Measurements from ENCODE around the gene CMPK1. TPM values are rescaled to one million over a fixed set of nuclear protein-coding genes. Genes with fewer than 3 reads are reported as not detected.

CMPK1 gene
- total and polyA plus RNA-seq, 2 donors (not counting 1 experiment from before 2014, with no cell fraction given) = 65.1 to 87.4 TPM

- no peak overlapping the region for H2AFZ ChIP-seq (ENCODE audit: low read length)
- no peaks in the 10 kb centered on the region for H3K4me1 ChIP-seq (ENCODE audit: control insufficient read depth, extremely low read depth, insufficient read depth, low read length)
- H3K79me2 ChIP-seq (ENCODE audit: control insufficient read depth, insufficient read depth, low read length) = no peaks in the 10 kb centered on the region
- no peak overlapping the region for H3K9ac ChIP-seq (ENCODE audit: insufficient read depth, low read length)
- no peak overlapping the region for H3K4me2 ChIP-seq (ENCODE audit: extremely low read depth, insufficient read depth, low read length)
- no peaks in the 10 kb centered on the region for H3K9me3 ChIP-seq (ENCODE audit: control insufficient read depth, insufficient read depth, low read depth, low read length)
- H3K4me3 ChIP-seq (replicated peaks in 1 of 4; ENCODE audit: control extremely low read depth in 1 of 4, insufficient read depth in 1 of 4, low read depth in 3 of 4, low read length in 4 of 4) = no peak overlapping the region
- TF ChIP-seq EZH2 (IDR thresholded peaks at IDR 0.05; ENCODE audit: low read length, missing control alignments) = no peak
- TF ChIP-seq, protein P1, sequence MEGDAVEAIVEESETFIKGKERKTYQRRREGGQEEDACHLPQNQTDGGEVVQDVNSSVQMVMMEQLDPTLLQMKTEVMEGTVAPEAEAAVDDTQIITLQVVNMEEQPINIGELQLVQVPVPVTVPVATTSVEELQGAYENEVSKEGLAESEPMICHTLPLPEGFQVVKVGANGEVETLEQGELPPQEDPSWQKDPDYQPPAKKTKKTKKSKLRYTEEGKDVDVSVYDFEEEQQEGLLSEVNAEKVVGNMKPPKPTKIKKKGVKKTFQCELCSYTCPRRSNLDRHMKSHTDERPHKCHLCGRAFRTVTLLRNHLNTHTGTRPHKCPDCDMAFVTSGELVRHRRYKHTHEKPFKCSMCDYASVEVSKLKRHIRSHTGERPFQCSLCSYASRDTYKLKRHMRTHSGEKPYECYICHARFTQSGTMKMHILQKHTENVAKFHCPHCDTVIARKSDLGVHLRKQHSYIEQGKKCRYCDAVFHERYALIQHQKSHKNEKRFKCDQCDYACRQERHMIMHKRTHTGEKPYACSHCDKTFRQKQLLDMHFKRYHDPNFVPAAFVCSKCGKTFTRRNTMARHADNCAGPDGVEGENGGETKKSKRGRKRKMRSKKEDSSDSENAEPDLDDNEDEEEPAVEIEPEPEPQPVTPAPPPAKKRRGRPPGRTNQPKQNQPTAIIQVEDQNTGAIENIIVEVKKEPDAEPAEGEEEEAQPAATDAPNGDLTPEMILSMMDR (conservative IDR thresholded peaks at IDR 0.05 in 1 of 2, IDR thresholded peaks at IDR 0.05 in 1 of 2; ENCODE audit: low read depth in 1 of 2, low read length in 2 of 2) = no peak
- H4K20me1 ChIP-seq (ENCODE audit: control insufficient read depth, extremely low read depth, insufficient read depth, low read length) = no peaks in the 10 kb centered on the region
- H3K27ac ChIP-seq (ENCODE audit: insufficient read depth, low read length) = no peak overlapping the region
- no peak for DNase-seq (ENCODE audit: low read depth in 2 of 2)
- no peaks in the 10 kb centered on the region for H3K27me3 ChIP-seq (ENCODE audit: control insufficient read depth, insufficient read depth, low read length)
- H3K36me3 ChIP-seq (ENCODE audit: control insufficient read depth, insufficient read depth, low read length) = no peaks in the 10 kb centered on the region
Observed at GRCh38 chr1:47389731-47390130, 56.1 kb downstream of the CMPK1 start.

DNA sequence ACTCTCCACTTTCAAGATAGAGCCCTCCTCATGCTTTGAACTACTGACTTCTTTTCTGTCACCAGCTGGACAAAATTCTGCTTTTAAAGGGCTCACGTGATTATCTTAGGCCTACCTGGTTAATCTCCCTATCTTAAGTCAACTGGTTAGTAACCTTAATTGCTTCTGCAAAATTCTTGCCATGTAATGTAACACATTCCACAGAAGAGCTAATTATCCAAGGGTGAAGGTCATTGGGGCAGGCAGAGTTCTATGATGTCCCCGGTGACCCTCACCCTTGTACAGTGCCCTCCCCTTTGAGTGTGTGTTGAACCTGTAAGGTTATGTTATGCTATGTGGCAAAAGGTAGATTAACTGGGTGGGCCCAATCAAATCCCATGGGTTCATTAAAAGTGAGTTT, 57.3 kb downstream of the CMPK1 start:
- Histone ChIP-seq H3K9me3 (ENCODE audit: control insufficient read depth, insufficient read depth, low read depth, low read length) (no peaks in the 10 kb centered on the region), H3K4me2 (ENCODE audit: extremely low read depth, insufficient read depth, low read length) (no peak overlapping the region), H2AFZ (ENCODE audit: low read length) (no peak overlapping the region), H3K27ac (ENCODE audit: insufficient read depth, low read length) (no peak overlapping the region), H3K27me3 (ENCODE audit: control insufficient read depth, insufficient read depth, low read length) (no peaks in the 10 kb centered on the region), H4K20me1 (ENCODE audit: control insufficient read depth, extremely low read depth, insufficient read depth, low read length) (no peaks in the 10 kb centered on the region), H3K4me3 (replicated peaks in 1 of 4; ENCODE audit: control extremely low read depth in 1 of 4, insufficient read depth in 1 of 4, low read depth in 3 of 4, low read length in 4 of 4) (no peak overlapping the region), H3K36me3 (ENCODE audit: control insufficient read depth, insufficient read depth, low read length) (no peaks in the 10 kb centered on the region), H3K4me1 (ENCODE audit: control insufficient read depth, extremely low read depth, insufficient read depth, low read length) (no peaks in the 10 kb centered on the region), H3K79me2 (ENCODE audit: control insufficient read depth, insufficient read depth, low read length) (no peaks in the 10 kb centered on the region), H3K9ac (ENCODE audit: insufficient read depth, low read length) (no peak overlapping the region)
- DNase-seq (ENCODE audit: low read depth in 2 of 2) = no peak
- no peak for TF ChIP-seq EZH2 (IDR thresholded peaks at IDR 0.05; ENCODE audit: low read length, missing control alignments)

- no peak overlapping the region for H3K4me2 ChIP-seq (ENCODE audit: extremely low read depth, insufficient read depth, low read length)
- peak in 1 of 2 donors; percentile 16 for DNase-seq (ENCODE audit: low read depth in 2 of 2)
- no peaks in the 10 kb centered on the region for H3K9me3 ChIP-seq (ENCODE audit: control insufficient read depth, insufficient read depth, low read depth, low read length)
- no peaks in the 10 kb centered on the region for H3K4me1 ChIP-seq (ENCODE audit: control insufficient read depth, extremely low read depth, insufficient read depth, low read length)
- no peak overlapping the region for H3K27ac ChIP-seq (ENCODE audit: insufficient read depth, low read length)
- H3K4me3 ChIP-seq (replicated peaks in 1 of 4; ENCODE audit: control extremely low read depth in 1 of 4, insufficient read depth in 1 of 4, low read depth in 3 of 4, low read length in 4 of 4) = no peak overlapping the region
- H3K9ac ChIP-seq (ENCODE audit: insufficient read depth, low read length) = no peak overlapping the region
- TF ChIP-seq, protein P1 (conservative IDR thresholded peaks at IDR 0.05 in 1 of 2, IDR thresholded peaks at IDR 0.05 in 1 of 2; ENCODE audit: low read depth in 1 of 2, low read length in 2 of 2) = no peak
- no peak for TF ChIP-seq EZH2 (IDR thresholded peaks at IDR 0.05; ENCODE audit: low read length, missing control alignments)
- H3K79me2 ChIP-seq (ENCODE audit: control insufficient read depth, insufficient read depth, low read length) = no peaks in the 10 kb centered on the region
- H3K27me3 ChIP-seq (ENCODE audit: control insufficient read depth, insufficient read depth, low read length) = no peaks in the 10 kb centered on the region
- H3K36me3 ChIP-seq (ENCODE audit: control insufficient read depth, insufficient read depth, low read length) = no peaks in the 10 kb centered on the region
- no peak overlapping the region for H2AFZ ChIP-seq (ENCODE audit: low read length)
- H4K20me1 ChIP-seq (ENCODE audit: control insufficient read depth, extremely low read depth, insufficient read depth, low read length) = no peaks in the 10 kb centered on the region
Observed at GRCh38 chr1:47393141-47393540, 59.6 kb downstream of the CMPK1 start.
